SH-SY5Y (cell line): ENCODE data around the gene PACS2.

Experiments
- GATA2 ChIP-seq: IDR thresholded peaks from 2 replicates; pipeline ENCODE4 v1.6.1; 2011; ENCODE audit warnings: mild to moderate bottlenecking, low read depth, low read length
- GATA3 ChIP-seq: IDR thresholded peaks from 2 replicates; pipeline ENCODE4 v1.6.1; 2011; ENCODE audit warnings: low read depth, mild to moderate bottlenecking, low read length, moderate library complexity

The PACS2 gene

GRCh38 chr14:105282098-105282725 lies 32.3 kb upstream of the PACS2 start:
- TF ChIP-seq GATA2 (no peak), GATA3 (no peak)

DNA sequence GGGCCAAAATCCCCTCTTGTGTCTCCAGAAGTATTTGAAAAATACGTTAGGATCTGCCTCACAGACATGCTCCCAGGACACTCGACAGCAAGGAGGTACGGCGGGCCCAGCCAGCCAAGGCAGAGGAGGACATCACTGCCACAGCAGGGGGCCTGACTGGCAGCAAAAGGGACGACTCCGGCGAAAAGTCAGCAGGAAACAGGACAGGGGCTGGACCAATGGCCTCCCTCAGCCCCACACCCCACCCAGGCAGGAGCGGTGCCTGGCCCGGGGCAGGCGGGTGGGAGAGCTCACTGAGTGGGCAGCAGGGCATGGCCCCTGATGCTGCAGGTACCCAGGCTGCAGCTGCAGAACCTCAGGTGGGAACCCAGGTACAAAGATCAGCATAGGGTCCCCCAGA lies 31.5 kb upstream of the PACS2 start:
- no peak for TF ChIP-seq GATA3
- no peak for TF ChIP-seq GATA2

- TF ChIP-seq GATA3, result no peak
- TF ChIP-seq GATA2, result no peak
Measured at GRCh38 chr14:105283899-105284298, 30.6 kb upstream of the PACS2 start.

- TF ChIP-seq GATA2 (no peak), GATA3 (no peak)
Measured at GRCh38 chr14:105285174-105285573, 29.4 kb upstream of the PACS2 start.

DNA sequence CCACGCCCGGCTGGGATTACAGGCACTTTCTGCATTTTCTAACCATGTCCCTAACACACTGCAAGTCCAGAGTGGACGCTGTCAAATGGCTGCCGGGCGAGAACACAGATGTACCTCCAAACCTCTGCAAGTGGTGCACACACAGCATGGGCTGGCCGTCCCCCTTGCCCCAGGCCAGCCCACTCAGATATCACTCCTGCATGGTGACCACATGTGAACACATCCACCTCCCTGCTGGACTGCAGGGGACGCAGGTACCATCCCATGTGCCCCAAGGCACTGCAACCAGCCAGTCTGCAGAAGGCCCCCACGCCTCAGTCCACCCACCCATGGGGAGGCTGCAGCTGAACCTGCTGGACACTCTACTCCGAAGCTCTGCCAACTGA lies 27.8 kb upstream of the PACS2 start:
- TF ChIP-seq GATA3, result no peak
- no peak for TF ChIP-seq GATA2

GRCh38 chr14:105287249-105288102 lies 27.1 kb upstream of the PACS2 start:
- TF ChIP-seq GATA3 (no peak), GATA2 (no peak)

DNA sequence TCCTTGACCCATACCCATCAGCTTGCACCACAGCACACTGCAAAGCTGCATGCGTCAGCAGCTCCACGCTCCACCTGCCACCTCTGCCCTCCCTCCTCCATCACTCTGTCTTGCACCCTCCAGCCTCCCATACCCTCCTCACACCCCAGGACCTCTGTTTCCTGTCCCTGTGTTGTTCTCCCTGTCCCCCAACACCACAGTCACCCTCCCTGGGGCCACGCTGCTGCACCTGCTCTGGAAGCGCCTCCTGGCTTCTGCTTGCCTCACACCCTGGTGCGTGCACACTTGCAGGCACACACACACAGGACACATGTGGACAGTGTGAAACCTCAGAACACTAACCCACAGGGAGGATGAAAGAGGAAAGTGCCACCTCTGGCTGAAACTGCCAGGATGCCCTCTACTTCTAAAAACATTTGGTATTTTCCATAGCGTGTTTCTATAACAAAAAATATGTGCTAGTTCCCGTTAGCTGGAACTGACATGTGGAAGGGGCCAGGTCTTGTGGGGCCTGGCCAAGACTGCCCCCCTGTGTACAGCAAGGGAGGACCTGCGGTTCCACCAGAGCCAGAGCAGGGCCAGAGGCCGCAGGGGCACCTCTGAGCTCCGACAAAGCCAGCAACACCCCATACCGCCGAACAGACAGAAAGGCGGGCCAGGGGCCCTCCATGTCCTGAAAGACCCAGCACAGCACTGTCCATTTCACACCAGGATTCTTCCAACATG lies 23.8 kb upstream of the PACS2 start:
- no peak for TF ChIP-seq GATA3
- TF ChIP-seq GATA2, result no peak

DNA sequence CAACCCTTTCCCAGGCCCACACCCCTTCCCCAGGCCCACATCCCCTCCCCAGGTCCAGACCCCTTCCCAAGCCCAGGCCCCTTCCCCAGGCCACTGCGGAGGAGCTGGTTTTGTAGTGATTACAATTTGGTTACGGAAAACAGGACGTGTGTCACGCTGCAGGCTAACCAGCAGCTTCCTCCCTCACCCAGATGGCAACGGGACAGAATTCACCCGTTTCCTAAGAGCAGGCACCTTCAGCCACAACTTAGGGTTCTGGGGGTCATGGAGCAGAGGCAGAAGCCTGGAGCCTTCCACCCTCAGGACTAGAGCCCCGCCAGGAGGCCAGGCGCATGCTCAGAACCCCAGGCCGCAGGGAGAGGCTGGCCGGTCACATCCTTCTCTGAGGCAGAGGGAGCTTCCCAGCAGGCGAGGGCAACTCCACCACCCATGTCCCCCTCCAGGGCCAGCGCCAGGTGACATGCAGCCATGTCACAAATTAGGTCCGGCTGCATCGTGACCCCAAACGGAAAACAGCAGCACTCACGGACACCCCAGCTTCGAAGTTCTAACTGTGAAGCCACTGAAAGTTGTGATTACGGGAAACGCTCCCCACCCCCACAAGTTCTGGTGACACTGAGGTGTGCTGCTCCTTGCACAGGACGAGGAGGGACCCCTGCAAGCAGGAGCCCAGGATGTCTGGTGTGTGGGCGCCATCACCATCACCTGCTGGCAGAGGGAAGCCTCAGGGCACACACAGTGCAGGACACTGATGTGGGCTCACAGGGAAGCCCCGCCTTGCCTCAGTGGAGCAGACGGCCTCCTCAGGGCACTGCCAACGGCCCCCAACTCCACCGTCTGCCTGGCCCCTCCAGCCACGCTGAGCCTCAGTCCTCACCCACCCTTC lies 21.5 kb upstream of the PACS2 start:
- TF ChIP-seq GATA2, result no peak
- TF ChIP-seq GATA3, result no peak

- TF ChIP-seq GATA3 (no peak), GATA2 (peak; percentile 60; the same call in 1 of the 2 replicates)
Measured at GRCh38 chr14:105294142-105294597, 20.4 kb upstream of the PACS2 start.

DNA sequence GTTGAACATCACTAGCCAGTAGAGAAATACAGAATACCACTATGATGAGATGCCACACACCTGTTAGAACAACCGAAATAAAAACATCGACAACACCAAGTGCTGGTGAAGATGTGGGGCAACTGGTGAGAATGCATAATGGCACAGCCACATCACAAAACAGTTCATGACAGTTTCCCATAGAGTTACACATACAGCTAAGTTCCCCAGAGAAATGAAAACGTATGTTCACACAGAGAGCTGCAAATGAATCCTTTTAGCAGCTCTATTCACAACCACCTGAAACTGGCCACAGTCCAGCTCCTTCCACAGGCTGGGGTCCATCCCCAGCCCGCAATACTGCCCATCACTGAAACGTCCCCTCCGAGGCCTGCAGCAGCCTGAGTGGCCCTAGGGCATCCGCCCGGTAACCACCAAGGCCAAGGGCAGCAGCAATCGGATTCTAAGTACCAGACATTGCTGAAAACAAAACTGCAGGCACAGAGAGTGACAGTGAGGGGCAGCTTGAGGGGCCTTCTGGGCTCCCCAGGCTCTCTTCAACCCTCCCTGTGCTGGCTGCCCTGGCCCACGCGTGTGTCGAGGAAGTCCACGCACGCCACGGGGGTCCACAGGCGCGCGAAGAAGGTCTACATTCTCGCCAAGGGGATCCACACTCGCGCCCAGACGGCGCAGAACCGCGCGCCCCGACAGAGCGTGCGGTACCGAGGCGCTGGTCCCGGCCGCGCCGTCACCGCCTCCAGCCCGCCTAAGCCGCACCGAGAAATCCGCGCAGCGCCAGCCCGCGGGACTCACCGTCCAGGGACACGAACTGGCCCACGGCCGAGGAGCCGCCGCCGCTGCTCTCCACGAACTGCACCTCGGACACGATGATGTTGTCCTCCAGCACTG lies 14.7 kb upstream of the PACS2 start:
- TF ChIP-seq GATA2, result no peak; the same call in 1 of the 2 replicates
- no peak for TF ChIP-seq GATA3

- no peak for TF ChIP-seq GATA2
- no peak for TF ChIP-seq GATA3
Measured at GRCh38 chr14:105300542-105301102, 13.9 kb upstream of the PACS2 start, which contains the start of gene BRF1. BRF1 (minus strand) TSS chr14:105301001; CDS start chr14:105300629, 372 bp downstream.
